Activated naive CD4-positive, alpha-beta T cell treated with anti-CD3 and anti-CD28 coated beads, Interleukin-2, amount 50 U/mL, for 72 hours (primary cell): ENCODE data around the gene PCSK1N. TPM values are rescaled to one million over a fixed set of nuclear protein-coding genes. Genes with fewer than 3 reads are reported as not detected.

Experiments
- ATAC-seq, 2 donors: fragments of 150-1000 bp; cut with Tn5 transposase; 2 replicates each; pipeline ENCODE4 v1.10.0; 2021; ENCODE audit warnings: mild to moderate bottlenecking in 2 of 2, moderate library complexity in 2 of 2
- DNase-seq, 2 donors: peaks; one replicate each; pipeline ENCODE4 v3.0.0; 2021 to 2022; ENCODE audit warnings: low spot score in 2 of 2
- H3K27ac Mint-ChIP-seq, 2 donors: one replicate each; pipeline ENCODE4 v1.8.0; 2022; ENCODE audit warnings: mild to moderate bottlenecking in 2 of 2, mixed read lengths in 2 of 2
- H3K36me3 Mint-ChIP-seq, 2 donors: one replicate each; pipeline ENCODE4 v1.8.0; 2022; ENCODE audit warnings: mixed read lengths in 2 of 2
- H3K9me3 Mint-ChIP-seq, 2 donors: one replicate each; pipeline ENCODE4 v1.8.0; 2022; ENCODE audit warnings: mixed read lengths in 2 of 2
- total RNA-seq, 2 donors: library from RNA; stranded (reverse); gene quantifications; one replicate each; pipeline ENCODE4 v1.2.3, GENCODE V29; 2022

PCSK1N gene
- total RNA-seq, 2 donors from 2014 or later = 1.0 to 2.7 TPM

DNA sequence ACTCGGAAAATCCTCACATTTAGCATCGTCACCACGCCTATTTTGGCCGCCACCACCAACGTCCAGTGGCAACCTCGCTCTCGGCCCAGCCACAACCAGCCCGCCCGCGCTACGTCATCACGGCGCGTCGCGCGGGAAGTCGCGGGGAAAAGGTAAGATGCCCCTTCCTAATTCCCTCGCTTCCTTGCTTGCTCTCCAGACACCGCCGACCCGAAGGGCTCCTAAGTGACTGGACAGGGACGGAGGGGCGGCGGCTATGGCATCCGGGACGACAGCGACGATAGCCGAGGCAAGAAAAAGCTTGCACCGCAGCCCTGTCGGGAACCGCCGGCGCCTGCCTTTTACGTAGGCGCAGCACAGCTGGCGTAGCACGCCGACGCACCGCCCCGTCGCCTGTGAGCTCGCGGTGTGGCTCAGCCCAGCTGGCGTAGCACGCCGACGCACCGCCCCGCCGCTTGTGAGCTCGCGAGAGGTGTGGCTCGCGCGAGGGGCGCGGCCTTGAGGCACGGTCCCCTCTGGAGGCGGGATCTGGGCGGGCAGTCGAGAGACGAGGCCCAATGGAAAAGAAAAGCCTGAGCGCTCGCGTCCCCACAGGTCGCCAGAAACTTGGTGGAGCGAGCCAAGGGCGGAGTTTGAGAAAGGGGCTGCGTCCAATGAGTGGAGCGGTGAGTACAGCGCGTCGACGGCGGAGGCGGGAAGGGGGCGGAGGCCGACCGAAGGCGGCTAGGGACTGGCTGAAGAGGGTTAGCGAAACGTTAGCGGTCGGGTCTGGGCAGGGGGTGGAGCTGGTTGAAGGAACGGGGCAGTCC lies 33.9 kb downstream of the PCSK1N start, which contains the start of gene HDAC6:
HDAC6 (plus strand) TSS at position 788 of the 809 bp plus-strand sequence. CDS start 626 bp downstream, outside the sequence.
- Mint-ChIP-seq H3K36me3 (peaks cover 7 to 15% of the 10 kb centered on the region in 2 donors), H3K27ac (peak within 1 kb of the TSS; percentile 96 to 99), H3K9me3 (no peaks in the 10 kb centered on the region)
- DNase-seq = peak; percentile 90 to 98
- ATAC-seq = peak; percentile 88 to 90

DNA sequence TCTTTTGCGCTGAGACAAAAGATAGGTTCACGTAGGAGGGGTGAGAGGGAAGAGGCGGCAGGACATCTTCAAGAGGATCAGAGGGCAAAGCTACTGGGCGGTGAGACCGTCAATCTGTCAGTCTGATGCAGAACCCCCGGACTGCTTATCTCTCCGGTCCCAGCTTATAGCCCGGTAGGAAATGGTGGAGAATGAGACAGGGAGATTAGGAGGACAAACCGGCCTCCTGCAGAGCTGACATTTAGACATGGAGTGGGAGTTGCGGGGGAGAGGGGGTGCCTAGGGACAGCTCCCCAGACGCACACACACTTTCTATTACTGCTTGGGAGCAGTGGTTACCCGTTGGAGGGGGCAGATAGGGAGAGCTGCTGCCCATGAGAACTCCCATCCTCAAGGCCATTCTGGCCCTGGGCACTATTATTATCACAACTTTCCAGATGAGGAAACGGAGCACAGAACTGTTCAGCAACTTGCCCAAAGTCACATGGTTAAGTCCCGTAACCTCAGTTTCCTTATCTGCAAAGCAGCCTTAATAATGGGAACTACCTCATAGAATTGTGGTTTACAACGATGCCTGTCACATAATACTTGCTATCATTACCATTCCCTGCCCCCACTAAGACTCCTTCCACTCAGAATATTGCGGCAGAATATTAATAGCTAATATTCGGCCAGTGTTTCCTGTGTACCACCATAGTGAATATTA lies 34.7 kb downstream of the PCSK1N start:
- peaks cover 7 to 15% of the 10 kb centered on the region in 2 donors for H3K36me3 Mint-ChIP-seq
- ATAC-seq = no peak
- no peaks in the 10 kb centered on the region for H3K9me3 Mint-ChIP-seq
- peak overlapping the region; percentile 96 to 98 for H3K27ac Mint-ChIP-seq
- no peak for DNase-seq

DNA sequence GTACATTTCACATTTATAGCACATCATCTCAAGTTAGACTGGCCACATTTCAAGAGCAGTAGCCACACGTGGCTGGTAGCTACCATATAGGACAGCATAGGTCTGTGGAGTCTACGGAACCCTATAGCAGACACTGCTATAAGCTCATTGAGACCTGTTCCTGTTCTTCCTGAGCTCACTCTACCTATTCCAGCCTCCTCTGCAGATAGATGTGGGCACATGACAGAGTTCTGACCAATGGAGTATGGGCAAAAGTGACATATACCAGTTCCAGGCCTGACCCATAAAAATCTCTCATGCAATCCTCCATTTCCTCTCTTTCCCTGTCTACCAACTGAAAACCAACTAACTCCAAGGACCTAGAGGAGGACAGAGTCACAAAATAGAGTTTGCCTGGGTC lies 37.1 kb downstream of the PCSK1N start:
- H3K27ac Mint-ChIP-seq = no peak overlapping the region
- peaks cover 0 to 10% of the 10 kb centered on the region in 2 donors for H3K36me3 Mint-ChIP-seq
- ATAC-seq = no peak
- DNase-seq = no peak
- H3K9me3 Mint-ChIP-seq = no peaks in the 10 kb centered on the region

DNA sequence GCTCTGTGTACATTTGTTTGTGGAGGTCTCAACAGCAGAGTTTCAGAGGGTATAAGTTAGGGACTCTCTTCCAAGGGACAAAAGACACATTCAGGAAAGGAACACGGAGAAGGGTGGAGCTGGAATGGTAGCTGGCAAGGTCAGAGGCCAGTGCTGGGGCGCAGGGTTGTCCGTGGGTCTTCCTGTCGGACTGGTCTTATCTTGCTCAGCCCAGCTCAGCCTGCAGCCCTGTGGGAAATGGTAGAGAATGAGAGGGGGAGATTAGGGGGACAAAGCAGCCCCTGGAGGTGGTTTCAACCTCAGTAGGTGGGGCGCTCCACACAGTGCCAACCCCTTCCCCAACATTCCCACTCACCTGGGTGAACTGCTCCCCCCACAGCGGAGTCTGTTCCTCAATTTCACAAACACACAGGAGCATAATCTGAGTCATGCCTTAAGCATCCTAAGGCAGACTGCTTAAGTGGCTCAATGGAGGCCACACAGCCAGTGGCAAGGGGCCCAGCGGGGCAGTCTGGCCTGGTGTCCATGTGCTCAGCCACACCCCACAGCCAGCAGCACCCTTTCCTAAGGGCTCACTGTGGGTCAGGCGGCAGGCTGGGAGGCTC lies 40.4 kb downstream of the PCSK1N start:
- ATAC-seq (no peak), DNase-seq (no peak)
- Mint-ChIP-seq H3K27ac (no peak overlapping the region), H3K9me3 (no peaks in the 10 kb centered on the region), H3K36me3 (no peaks in the 10 kb centered on the region)

DNA sequence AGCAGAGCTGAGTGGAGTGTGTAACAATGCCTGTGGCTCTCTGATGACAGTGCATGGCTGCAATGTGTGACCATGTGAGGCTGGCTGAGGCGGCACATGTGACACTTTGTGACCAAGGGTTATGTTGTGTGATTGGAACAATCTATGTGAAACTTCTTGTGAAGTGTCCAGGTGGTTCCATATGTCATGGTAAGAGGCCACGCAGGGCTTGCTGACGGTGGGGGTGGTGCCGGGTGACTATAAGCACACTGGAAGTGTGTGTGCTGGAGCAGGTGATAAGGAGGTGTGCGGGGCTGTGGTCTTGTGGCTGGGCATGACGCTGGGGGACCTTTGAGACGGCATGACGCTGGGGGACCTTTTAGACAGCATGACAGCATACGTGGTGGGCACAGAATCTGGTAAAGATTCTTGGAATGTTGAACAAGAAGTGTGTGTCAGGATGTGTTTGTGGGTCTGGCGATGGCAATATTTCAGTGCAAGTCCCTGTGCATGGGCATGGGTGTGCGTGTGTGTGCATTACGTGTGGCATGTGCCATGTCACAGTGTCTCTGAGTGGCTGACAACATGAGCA lies 41.0 kb downstream of the PCSK1N start:
- Mint-ChIP-seq H3K36me3 (no peaks in the 10 kb centered on the region), H3K27ac (no peak overlapping the region), H3K9me3 (no peaks in the 10 kb centered on the region)
- DNase-seq = no peak
- ATAC-seq = no peak

DNA sequence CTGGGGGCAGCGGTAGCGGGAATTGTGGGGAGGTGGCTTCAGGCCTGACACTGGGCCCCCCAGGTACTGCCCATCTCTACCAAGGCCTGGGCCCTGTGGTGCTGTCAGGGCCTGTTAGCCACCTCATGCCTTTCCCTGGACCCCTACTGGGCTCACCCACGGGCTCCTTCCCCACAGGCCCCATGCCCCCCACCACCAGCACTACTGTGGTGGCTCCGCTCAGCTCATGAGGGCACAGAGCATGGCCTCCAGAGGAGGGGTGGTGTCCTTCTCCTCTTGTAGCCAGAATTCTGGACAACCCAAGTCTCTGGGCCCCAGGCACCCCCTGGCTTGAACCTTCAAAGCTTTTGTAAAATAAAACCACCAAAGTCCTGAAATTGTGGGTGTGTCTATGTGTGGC lies 41.5 kb downstream of the PCSK1N start:
- H3K27ac Mint-ChIP-seq = no peak overlapping the region
- ATAC-seq = no peak
- no peak for DNase-seq

DNA sequence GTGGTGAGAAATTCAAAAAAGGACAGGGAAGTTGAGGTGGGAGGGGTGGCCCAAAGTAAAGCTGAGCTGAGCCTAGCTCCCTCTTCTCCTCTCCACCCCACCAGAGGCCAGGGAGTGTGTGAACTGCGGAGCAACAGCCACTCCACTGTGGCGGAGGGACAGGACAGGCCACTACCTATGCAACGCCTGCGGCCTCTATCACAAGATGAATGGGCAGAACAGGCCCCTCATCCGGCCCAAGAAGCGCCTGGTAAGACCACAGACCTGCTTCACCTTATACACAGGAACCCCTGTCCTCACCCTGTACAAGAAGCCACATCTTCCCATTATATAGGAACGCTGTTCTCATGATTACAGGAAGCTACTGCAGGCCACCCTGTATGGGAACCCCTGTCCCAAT lies 43.2 kb downstream of the PCSK1N start:
- Mint-ChIP-seq H3K9me3 (no peaks in the 10 kb centered on the region), H3K27ac (no peak overlapping the region), H3K36me3 (no peaks in the 10 kb centered on the region)
- DNase-seq (no peak), ATAC-seq (no peak)

More for the DNA sequence above, 41.5 kb downstream of the PCSK1N start:
- no peaks in the 10 kb centered on the region for H3K36me3 Mint-ChIP-seq
- no peaks in the 10 kb centered on the region for H3K9me3 Mint-ChIP-seq

DNA sequence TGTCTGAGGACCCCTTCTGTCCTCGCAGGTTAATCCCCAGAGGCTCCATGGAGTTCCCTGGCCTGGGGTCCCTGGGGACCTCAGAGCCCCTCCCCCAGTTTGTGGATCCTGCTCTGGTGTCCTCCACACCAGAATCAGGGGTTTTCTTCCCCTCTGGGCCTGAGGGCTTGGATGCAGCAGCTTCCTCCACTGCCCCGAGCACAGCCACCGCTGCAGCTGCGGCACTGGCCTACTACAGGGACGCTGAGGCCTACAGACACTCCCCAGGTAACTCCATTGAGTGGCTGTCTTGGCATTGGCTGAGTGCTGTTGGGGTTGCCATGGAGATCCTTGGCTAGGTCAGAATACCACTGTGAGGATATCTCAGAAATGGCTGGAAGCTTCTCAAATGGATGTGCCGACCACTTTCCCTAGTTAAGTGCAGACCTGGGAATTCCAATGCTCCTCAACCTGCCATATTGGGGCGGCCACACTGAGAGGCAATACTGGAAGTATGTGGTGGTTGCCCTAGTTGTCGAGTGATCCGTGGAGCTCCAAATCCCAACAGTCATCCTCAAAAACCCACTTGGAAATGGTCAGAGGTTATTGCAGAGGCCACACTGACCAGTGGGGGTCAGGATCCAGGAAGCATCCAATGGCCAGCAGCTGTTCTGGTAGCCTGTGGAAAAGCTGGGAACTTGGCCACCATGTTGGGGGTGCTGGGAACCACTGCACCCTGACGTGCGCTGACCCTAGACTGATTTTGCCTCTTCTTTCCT lies 44.2 kb downstream of the PCSK1N start:
- ATAC-seq (no peak), DNase-seq (no peak)
- Mint-ChIP-seq H3K36me3 (no peaks in the 10 kb centered on the region), H3K27ac (no peak overlapping the region), H3K9me3 (no peaks in the 10 kb centered on the region)

DNA sequence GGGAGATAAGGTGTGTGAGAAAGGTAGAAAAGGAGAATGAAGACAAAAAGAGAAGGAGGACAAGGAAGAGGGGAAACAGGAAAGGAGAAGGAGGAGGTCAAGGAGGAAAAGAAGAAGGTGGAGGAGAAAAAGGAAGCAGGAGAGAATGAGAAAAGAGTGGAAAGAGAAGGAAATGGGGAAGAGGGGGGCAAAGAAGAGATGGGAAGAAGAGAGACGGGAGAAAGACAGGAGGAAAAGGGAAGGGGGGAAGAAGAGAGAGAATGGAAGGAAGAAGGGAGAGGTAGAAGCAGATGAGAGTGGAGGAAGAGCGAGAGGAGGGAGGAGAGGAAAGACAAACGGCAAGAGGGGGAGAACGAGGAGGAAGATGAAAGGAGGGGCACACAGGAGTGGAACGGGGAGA lies 44.9 kb downstream of the PCSK1N start:
- H3K27ac Mint-ChIP-seq = peak overlapping the region in 1 of 2 donors; percentile 79
- no peaks in the 10 kb centered on the region for H3K9me3 Mint-ChIP-seq
- H3K36me3 Mint-ChIP-seq = no peaks in the 10 kb centered on the region
- DNase-seq (no peak), ATAC-seq (no peak)

DNA sequence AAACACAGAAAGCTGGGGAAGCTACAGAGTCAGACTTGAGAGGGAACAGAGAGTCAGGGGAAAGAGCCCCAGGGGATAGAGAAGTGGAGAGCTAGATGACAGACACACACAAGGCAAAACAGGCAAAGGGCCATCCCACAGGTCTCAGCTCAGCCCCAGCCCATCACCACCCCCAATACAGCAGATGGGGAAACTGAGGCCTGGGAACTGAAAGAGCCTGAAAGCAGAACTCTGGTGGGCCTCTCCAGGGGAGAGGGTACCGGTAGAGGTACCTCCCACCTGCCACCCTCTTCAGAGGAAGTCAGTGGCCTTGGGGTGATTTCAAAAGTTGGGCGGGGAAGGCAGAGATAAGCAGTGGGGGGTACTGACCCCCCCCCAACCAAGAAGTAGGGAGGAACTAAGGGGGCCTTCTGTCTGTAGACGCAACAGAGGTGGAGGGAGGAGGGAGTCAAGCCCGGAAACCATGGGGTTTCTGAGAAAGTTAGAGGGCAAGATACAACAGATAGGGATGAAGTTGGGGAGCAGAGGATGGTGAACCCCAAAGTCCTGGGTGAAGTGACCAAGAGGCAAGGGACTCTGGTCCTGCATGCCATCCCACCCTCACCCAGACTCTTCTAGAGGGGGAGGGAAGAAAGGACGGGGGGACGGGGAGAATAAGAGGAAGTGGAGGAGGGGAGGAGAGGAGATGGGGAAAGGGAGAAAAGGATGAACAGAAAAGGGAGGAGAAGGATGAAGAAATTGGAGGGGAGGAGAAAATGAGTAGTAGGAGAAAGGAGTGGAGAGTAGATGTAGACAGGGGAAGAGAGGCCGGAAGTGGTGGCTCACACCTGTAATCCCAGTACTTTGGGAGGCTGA lies 45.8 kb downstream of the PCSK1N start:
- Mint-ChIP-seq H3K9me3 (no peaks in the 10 kb centered on the region), H3K36me3 (no peaks in the 10 kb centered on the region), H3K27ac (peak overlapping the region in 1 of 2 donors; percentile 79)
- DNase-seq (no peak), ATAC-seq (no peak)

DNA sequence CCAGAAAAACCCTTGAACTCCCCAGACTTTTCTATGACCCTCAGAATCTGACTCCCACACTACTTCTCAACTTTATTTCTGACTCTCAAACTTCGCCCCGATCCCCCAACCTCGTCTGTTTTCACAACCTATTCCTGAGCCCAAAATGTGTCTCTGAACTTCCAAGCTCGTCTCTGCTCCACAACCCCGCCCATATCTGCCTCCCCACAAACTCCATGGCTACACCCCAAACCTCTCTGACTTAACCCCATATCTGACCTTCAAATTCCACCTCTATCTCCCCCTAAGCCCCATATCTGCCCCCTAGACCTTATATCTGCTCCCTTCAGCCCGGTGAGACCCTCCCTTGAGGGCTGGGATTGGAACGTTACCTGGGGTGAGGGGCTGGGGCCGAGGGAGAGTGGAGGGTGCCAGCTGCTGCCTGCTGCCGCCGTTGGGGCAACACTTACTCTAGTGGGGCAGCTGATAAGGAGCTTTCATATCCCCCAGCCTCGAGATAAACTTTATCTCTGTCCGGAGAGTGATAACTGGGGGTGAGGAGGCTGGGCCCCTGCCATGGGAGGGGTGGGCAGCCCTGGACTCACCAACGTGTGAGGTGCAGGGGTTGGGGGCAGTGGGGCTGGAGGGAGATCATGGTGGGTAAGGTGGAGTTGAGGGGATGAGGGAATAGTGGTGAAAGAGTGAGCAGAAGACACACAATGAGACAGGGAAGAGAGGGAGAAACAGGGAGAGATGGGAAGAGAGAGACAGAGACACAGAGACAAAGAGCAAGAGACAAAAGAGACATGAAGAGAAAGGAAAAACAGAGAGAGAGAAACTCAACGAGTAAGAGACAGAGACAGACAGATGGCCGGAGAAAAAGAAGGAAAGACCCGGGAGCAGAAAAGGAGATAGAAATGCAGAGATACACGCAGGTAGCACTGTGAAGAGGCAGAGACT lies 47.6 kb downstream of the PCSK1N start:
- no peak for ATAC-seq
- Mint-ChIP-seq H3K36me3 (no peaks in the 10 kb centered on the region), H3K9me3 (no peaks in the 10 kb centered on the region), H3K27ac (peak overlapping the region in 1 of 2 donors; percentile 31)
- no peak for DNase-seq

DNA sequence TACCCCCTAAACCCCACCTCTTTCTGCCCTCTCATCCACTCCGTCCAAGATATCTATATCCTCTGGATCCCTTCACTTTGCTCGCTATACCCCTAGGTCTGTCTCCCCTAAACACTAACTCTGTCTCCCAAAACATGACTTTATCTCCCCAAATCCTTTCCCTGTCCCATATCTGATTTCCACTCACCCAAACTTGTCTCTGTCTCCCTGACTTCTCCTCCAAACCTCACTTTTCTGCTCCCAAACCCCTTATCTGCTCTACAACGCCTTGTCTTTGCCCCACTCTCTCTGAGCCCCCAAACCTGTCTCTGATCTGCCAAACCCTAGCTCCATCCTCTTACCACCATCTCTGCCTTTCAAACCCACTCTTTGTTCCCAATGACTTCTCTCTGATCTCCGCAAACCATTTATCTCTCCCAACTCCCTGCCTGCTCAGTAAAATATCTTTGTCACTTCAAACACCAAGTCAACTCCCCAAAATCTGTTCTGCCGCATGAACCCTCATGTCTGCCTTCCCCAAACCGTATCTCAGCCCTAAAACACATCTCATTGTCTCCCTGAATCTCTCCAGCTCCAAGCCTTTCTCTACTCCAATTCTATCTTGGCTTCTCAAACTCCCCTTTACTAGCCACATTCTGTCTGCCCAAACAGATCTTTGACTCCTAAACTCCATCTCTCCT lies 48.4 kb downstream of the PCSK1N start:
- ATAC-seq (no peak), DNase-seq (no peak)
- Mint-ChIP-seq H3K27ac (no peak overlapping the region), H3K36me3 (no peaks in the 10 kb centered on the region), H3K9me3 (no peaks in the 10 kb centered on the region)

DNA sequence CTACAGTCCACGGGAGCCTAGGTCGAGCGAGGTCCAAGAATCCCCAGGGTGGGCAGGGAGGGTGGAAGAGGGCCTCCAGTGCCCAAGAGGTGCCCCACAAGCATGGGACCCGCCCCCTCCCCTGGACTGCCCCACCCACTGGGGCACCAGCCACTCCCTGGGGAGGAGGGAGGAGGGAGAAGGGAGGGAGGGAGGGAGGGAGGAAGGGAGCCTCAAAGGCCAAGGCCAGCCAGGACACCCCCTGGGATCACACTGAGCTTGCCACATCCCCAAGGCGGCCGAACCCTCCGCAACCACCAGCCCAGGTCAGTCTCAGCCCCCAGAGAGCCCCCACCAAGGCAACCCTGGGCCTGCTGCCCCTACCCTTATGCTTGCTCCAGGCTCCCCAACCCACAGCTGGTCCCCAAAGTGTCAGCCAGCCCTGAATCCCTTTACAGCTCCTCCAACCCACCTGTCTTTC lies 49.0 kb downstream of the PCSK1N start, which contains the start of gene GATA1:
GATA1 (plus strand) TSS at position 250 of the 460 bp plus-strand sequence. CDS start 4,520 bp downstream, outside the sequence.
- Mint-ChIP-seq H3K36me3 (no peaks in the 10 kb centered on the region), H3K9me3 (no peaks in the 10 kb centered on the region), H3K27ac (peak within 1 kb of the TSS in 1 of 2 donors; percentile 29)
- no peak for ATAC-seq
- no peak for DNase-seq
